Psoas muscle (tissue), 8 donors: ENCODE results near the gene NPL. TPM values are rescaled to one million over a fixed set of nuclear protein-coding genes. Genes with fewer than 3 reads are reported as not detected.

Source experiments
- ATAC-seq, 4 donors: fragments of 200-7000 bp; cut with Tn5 transposase; one replicate each; pipeline ENCODE4 v1.9.1; 2020; ENCODE audit warnings: moderate library complexity in 3 of 4, mild to moderate bottlenecking in 2 of 4
- DNase-seq, 2 donors: peaks; one replicate each; pipeline ENCODE4 v3.0.0-alpha.2; 2020
- H3K27ac ChIP-seq: fragments of 200-600 bp; one replicate; pipeline ENCODE4 v1.8.0; 2022
- H3K27me3 ChIP-seq, 3 donors: fragments of 200-600 bp in 1 of 3; one replicate each; pipeline versions ENCODE4 v1.6.1 to v1.8.0; 2013 to 2022; ENCODE audit warnings: low read length in 2 of 3, mild to moderate bottlenecking in 2 of 3, moderate library complexity in 1 of 3; ENCODE audit not compliant: insufficient read depth in 3 of 3
- H3K36me3 ChIP-seq, 2 donors: fragments of 200-600 bp in 1 of 2; one replicate each; pipeline versions ENCODE4 v1.6.1 to v1.8.0; 2013 to 2022; ENCODE audit warnings: low read depth in 1 of 2, mild to moderate bottlenecking in 1 of 2, moderate library complexity in 1 of 2; ENCODE audit not compliant: insufficient read depth in 1 of 2
- H3K4me1 ChIP-seq: fragments of 200-600 bp; one replicate; pipeline ENCODE4 v1.8.0; 2022
- H3K4me3 ChIP-seq: fragments of 200-600 bp; one replicate; pipeline ENCODE4 v1.8.0; 2022; ENCODE audit warnings: mild to moderate bottlenecking
- H3K9me3 ChIP-seq: fragments of 200-600 bp; one replicate; pipeline ENCODE4 v1.8.0; 2022
- CTCF ChIP-seq: fragments of 200-600 bp; IDR thresholded peaks from one replicate; pipeline ENCODE4 v1.8.0; 2022; ENCODE audit warnings: antibody characterized with exemption
- WGBS, 3 donors: extraction: QIAGEN DNeasy Blood & Tissue Kit; methylation state at CpG; one replicate each; pipeline versions ENCODE4 v1.1.6 to v1.1.7; 2013; 5-methylcytosine and 5-hydroxymethylcytosine counted together
- intact Hi-C, 2 donors: fragments of 100-400 bp; cut with DNase I; formaldehyde crosslinking; loops; one replicate each; pipeline versions ENCODE4 v1.11.0 to v1.14.2; 2022
- polyA plus RNA-seq, 3 donors: library from polyadenylated mRNA; stranded (reverse); fragments of 200-250 nt; gene quantifications; one replicate each; pipeline ENCODE4 v1.2.3, GENCODE V29; 2013
- total RNA-seq, 4 donors: library from RNA; stranded (reverse); fragmentation: NEBNext Ultra II Directional in 2 of 4; extraction: Animal tissue kit (Norgen Biotek cat#: 25700) in 2 of 4; gene quantifications; one replicate each; pipeline versions ENCODE4 v1.2.1 to v1.2.4, GENCODE V29; 2021 to 2023
- donor health status: healthy with polysubstance abuse.
- donor health status: DM: no; HTN: no; CAD: no; lungs with moderate emphysema.
- donor health status: Bipolar disorder and iron deficiency.
- donor health status: healthy.
- donor health status: DM: yes; HTN: yes; CAD: no.
- donor health status: DM: no; HTN: no; CAD: no.
- donor health status: DM: no; HTN: no; CAD: no.
- donor health status: DM: yes; HTN: yes; CAD: no.

The NPL gene
- total and polyA plus RNA-seq, 7 donors: 2.2 to 6.7 (median 4.3) TPM

GRCh38 chr1:182761396-182762395, 27.9 kb upstream of the NPL start:
- H3K27me3 ChIP-seq: no peaks in the 10 kb centered on the region
- no peak overlapping the region for H3K27ac ChIP-seq
- DNase-seq (no peak), ATAC-seq (no peak)
- WGBS, 3 donors: 72 to 81% (median 77%) methylated on average over 4 of the region's 4 CpGs
- no peak for TF ChIP-seq CTCF
- intact Hi-C loops: no loop called here
- no peaks in the 10 kb centered on the region for H3K9me3 ChIP-seq
- H3K4me3 ChIP-seq: no peak overlapping the region
- H3K4me1 ChIP-seq: peaks cover 5% of the 10 kb centered on the region
- H3K36me3 ChIP-seq: no peaks in the 10 kb centered on the region

- no peak for DNase-seq
- Histone ChIP-seq H3K27ac (no peak overlapping the region), H3K27me3 (no peaks in the 10 kb centered on the region), H3K4me1 (peaks cover 5% of the 10 kb centered on the region), H3K9me3 (no peaks in the 10 kb centered on the region), H3K36me3 (no peaks in the 10 kb centered on the region), H3K4me3 (no peak overlapping the region)
- no peak for ATAC-seq
- 69 to 86% (median 77%) methylated on average over 4 of the region's 4 CpGs for WGBS, 3 donors
- TF ChIP-seq CTCF: no peak
- intact Hi-C loops: no loop called here
Observed at GRCh38 chr1:182762536-182762935, 27.0 kb upstream of the NPL start.

GRCh38 chr1:182764029-182764727, 25.4 kb upstream of the NPL start:
- DNase-seq (no peak), ATAC-seq (no peak)
- Histone ChIP-seq H3K4me3 (no peak overlapping the region), H3K9me3 (no peaks in the 10 kb centered on the region), H3K4me1 (peaks cover 6% of the 10 kb centered on the region), H3K27me3 (no peaks in the 10 kb centered on the region), H3K27ac (no peak overlapping the region), H3K36me3 (no peaks in the 10 kb centered on the region)
- intact Hi-C loops: no loop called here
- no peak for TF ChIP-seq CTCF
- 61 to 71% (median 63%) methylated on average over 4 of the region's 4 CpGs for WGBS, 3 donors

GRCh38 chr1:182765391-182765790, 24.2 kb upstream of the NPL start:
- H3K4me1 ChIP-seq: peaks cover 13% of the 10 kb centered on the region
- H3K27me3 ChIP-seq: no peaks in the 10 kb centered on the region
- no peaks in the 10 kb centered on the region for H3K9me3 ChIP-seq
- H3K36me3 ChIP-seq: no peaks in the 10 kb centered on the region
- no peak for ATAC-seq
- TF ChIP-seq CTCF: no peak
- intact Hi-C loops: no loop called here
- 42 to 63% (median 47%) methylated on average over 3 of the region's 3 CpGs for WGBS, 3 donors
- H3K27ac ChIP-seq: no peak overlapping the region
- H3K4me3 ChIP-seq: no peak overlapping the region
- no peak for DNase-seq
